Activated B cell treated with CpG ODN at 0.5 μM for 24 hours (primary cell): Measurements from ENCODE around the gene EFNA5. TPM values are rescaled to one million over a fixed set of nuclear protein-coding genes. Genes with fewer than 3 reads are reported as not detected.

Experiments used
- ATAC-seq: fragments of 200-7000 bp; cut with Tn5 transposase; one replicate; pipeline ENCODE4 v1.10.0; 2021; ENCODE audit warnings: low read depth, mild to moderate bottlenecking, moderate library complexity
- CTCF ChIA-PET: fragments of 350-600 bp; sonication (Branson Sonifier 250); formaldehyde crosslinking; loops from one replicate; lab custom pipeline; 2021; ENCODE audit warnings: antibody characterized with exemption; lab: Charles Lee
- POLR2A ChIA-PET: fragments of 350-600 bp; sonication (Branson Sonifier 250); formaldehyde crosslinking; loops from one replicate; lab custom pipeline; 2021; ENCODE audit warnings: antibody characterized with exemption; lab: Charles Lee
- DNase-seq: peaks from one replicate; pipeline ENCODE4 v3.0.0; 2022
- H3K27ac Mint-ChIP-seq: one replicate; pipeline ENCODE4 v1.8.0; 2020; ENCODE audit warnings: mixed read lengths
- H3K27me3 Mint-ChIP-seq: one replicate; pipeline ENCODE4 v1.8.0; 2021; ENCODE audit warnings: mixed read lengths
- H3K36me3 Mint-ChIP-seq: one replicate; pipeline ENCODE4 v1.8.0; 2021; ENCODE audit warnings: low read depth, mixed read lengths
- H3K4me1 Mint-ChIP-seq: one replicate; pipeline ENCODE4 v1.8.0; 2021; ENCODE audit warnings: mixed read lengths
- H3K4me3 Mint-ChIP-seq: one replicate; pipeline ENCODE4 v1.8.0; 2020; ENCODE audit warnings: mild to moderate bottlenecking, mixed read lengths
- H3K9me3 Mint-ChIP-seq: one replicate; pipeline ENCODE4 v1.8.0; 2020; ENCODE audit warnings: mixed read lengths
- intact Hi-C: fragments of 100-400 bp; cut with micrococcal nuclease; formaldehyde crosslinking; loops from one replicate; pipeline ENCODE4 v1.15.1; 2024
- total RNA-seq: library from RNA; stranded (reverse); gene quantifications from 2 replicates; pipeline ENCODE4 v1.2.3, GENCODE V29; 2022
- TF ChIP-seq, protein P1 (sequence below): fragments of 200-600 bp; IDR thresholded peaks from one replicate; pipeline ENCODE4 v1.8.0; 2022; ENCODE audit warnings: antibody characterized with exemption, mild to moderate bottlenecking

The EFNA5 gene
- total RNA-seq, 1 donor from 2014 or later = not detected

DNA sequence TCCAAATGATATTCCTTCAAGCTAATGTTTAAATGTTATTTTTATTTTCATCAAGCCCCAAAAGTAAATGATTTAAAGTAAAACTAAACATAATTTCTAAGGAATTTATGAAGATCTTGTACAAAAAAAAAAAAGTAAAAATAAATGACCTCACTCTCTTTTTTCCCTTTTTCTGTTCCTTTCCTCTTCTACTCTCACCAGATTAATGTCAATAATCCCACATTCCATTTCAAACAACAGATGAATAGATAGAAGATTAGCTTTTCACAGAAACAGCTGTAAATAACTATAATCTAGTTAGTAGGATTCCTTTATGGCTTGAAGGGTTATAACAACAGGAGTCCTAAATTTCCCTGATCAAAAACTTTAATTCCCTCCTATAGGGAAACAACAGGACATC lies 88.1 kb downstream of the EFNA5 start:
- no peaks in the 10 kb centered on the region for H3K4me1 Mint-ChIP-seq
- DNase-seq (no peak), ATAC-seq (no peak)
- H3K36me3 Mint-ChIP-seq = no peaks in the 10 kb centered on the region
- no peak overlapping the region for H3K4me3 Mint-ChIP-seq
- no peaks in the 10 kb centered on the region for H3K9me3 Mint-ChIP-seq
- peaks cover 2% of the 10 kb centered on the region for H3K27me3 Mint-ChIP-seq
- TF ChIP-seq, protein P1, sequence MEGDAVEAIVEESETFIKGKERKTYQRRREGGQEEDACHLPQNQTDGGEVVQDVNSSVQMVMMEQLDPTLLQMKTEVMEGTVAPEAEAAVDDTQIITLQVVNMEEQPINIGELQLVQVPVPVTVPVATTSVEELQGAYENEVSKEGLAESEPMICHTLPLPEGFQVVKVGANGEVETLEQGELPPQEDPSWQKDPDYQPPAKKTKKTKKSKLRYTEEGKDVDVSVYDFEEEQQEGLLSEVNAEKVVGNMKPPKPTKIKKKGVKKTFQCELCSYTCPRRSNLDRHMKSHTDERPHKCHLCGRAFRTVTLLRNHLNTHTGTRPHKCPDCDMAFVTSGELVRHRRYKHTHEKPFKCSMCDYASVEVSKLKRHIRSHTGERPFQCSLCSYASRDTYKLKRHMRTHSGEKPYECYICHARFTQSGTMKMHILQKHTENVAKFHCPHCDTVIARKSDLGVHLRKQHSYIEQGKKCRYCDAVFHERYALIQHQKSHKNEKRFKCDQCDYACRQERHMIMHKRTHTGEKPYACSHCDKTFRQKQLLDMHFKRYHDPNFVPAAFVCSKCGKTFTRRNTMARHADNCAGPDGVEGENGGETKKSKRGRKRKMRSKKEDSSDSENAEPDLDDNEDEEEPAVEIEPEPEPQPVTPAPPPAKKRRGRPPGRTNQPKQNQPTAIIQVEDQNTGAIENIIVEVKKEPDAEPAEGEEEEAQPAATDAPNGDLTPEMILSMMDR = no peak
- ChIA-PET CTCF (interaction anchor here (1.1 kb wide), 1 partner anchor 10 kb away, joined by 9 read pairs; no protein-coding TSS in a partner anchor), POLR2A (no interaction called here)
- intact Hi-C loops = no loop called here
- H3K27ac Mint-ChIP-seq = no peak overlapping the region

DNA sequence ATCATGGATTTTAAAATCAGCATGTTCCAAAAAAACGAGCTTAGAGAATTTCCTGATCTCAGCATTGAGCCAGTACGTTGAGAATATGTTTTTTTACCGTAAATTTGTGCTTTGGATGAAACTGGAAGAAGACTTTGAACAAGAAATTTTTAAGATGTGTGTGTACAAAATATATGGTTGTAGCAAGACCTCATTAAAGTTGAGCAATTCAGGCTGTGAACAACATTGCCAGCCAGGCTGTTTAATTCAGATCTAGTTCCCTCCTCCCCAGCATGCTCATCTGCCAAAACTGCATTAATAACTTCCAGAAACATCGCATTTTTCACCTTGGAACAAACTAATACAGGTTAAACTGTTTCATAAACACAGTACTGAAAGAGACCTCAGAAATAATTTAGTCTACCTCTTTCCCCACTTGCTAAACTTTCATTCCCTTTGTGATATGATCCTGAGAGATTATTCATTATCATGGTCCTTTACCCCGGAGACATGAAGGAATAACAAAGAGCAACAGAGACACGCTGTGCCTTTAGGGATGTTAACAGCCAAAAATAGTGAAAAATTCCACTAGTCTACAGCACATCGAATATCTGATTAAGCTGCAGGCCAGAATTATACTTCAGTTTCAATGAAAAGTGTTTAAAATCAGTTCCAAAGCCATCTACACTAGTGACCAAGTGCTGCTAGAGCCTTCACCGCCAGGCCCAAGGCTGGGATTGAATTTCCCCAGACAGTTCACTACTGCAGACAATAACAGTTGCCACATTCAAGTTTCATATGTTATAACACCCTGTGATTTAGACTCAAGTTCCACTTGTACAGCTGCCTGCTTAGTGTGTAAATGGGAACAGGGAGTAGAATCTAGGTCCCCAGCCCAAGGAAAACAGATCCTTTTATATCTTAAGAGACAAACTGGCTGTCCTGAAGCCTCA lies 89.6 kb downstream of the EFNA5 start:
- TF ChIP-seq, protein P1 = no peak
- Mint-ChIP-seq H3K27ac (no peak overlapping the region), H3K36me3 (no peaks in the 10 kb centered on the region), H3K27me3 (peaks cover 2% of the 10 kb centered on the region), H3K4me1 (no peaks in the 10 kb centered on the region), H3K4me3 (no peak overlapping the region), H3K9me3 (no peaks in the 10 kb centered on the region)
- intact Hi-C loops = no loop called here
- ATAC-seq (no peak), DNase-seq (no peak)
- ChIA-PET POLR2A (no interaction called here), CTCF (interaction anchor here (1.3 kb wide), 1 partner anchor 9 kb away, joined by 3 read pairs; no protein-coding TSS in a partner anchor)

DNA sequence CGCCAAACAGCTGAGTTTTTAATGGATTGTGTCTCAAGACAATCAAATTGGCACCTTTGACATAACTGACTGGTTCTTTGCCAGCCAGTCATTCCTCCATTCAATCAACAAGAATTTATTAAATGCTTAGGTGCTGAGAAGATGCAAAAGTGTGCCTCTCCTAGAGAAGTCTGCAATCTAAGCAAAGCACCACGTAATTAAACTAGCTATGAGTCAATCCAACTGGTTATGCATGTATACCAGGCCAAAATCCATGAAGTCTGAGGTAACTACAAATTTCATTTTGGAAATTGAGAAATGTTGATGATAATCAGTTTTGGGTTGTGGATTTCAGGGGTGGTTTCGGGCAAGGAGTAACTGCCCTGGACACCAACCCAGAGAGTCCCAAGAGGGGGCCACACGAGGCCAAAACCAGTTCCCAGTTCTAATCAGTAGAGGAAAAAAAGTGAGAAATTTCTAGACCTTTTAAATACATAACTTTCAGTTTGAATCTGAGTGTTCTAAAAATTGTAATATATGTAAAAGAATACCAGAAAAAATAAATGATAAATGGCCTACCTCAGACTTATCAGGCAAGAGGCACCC lies 92.6 kb downstream of the EFNA5 start:
- H3K36me3 Mint-ChIP-seq = no peaks in the 10 kb centered on the region
- ChIA-PET CTCF (no interaction called here), POLR2A (no interaction called here)
- ATAC-seq = no peak
- H3K9me3 Mint-ChIP-seq = no peaks in the 10 kb centered on the region
- no peak for DNase-seq
- TF ChIP-seq, protein P1 = no peak
- no peaks in the 10 kb centered on the region for H3K4me1 Mint-ChIP-seq
- H3K4me3 Mint-ChIP-seq = no peak overlapping the region
- intact Hi-C loops = loop anchor here (10.0 kb wide), 1 partner anchor 767 kb away; no protein-coding TSS in a partner anchor
- peaks cover 2% of the 10 kb centered on the region for H3K27me3 Mint-ChIP-seq
- H3K27ac Mint-ChIP-seq = no peak overlapping the region

DNA sequence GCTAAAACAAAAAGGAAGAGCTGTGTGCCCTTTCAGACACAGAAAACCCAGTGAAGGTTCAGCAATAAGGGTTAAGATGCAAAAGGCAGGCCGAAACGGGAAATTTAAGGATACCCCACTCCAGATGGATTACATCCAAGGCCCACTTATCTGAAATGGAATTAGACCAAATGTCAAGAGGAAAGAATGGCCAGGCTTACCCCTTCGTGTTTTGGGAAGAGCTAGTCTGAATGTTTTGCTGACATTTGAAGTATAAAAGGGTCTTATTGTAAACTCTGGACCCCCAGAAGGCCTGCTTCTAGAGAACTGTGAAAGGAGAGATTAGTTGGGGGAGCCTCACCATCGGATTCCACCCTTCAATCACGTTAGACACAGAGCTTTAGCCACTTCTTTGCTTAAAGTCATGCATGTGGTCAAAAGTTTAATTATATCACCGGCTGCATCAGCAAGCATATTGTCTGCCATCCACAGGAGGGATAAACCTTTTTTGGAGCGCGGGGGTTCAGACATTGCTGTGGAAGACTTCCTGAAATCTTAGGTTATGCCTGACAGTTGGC lies 93.3 kb downstream of the EFNA5 start:
- DNase-seq (no peak), ATAC-seq (no peak)
- POLR2A ChIA-PET = no interaction called here
- intact Hi-C loops = loop anchor here (10.0 kb wide), 1 partner anchor 767 kb away; no protein-coding TSS in a partner anchor
- H3K9me3 Mint-ChIP-seq = no peaks in the 10 kb centered on the region
- no peak overlapping the region for H3K27ac Mint-ChIP-seq
- CTCF ChIA-PET = no interaction called here
- no peaks in the 10 kb centered on the region for H3K36me3 Mint-ChIP-seq
- no peak overlapping the region for H3K4me3 Mint-ChIP-seq
- H3K27me3 Mint-ChIP-seq = peaks cover 2% of the 10 kb centered on the region
- H3K4me1 Mint-ChIP-seq = no peaks in the 10 kb centered on the region
- TF ChIP-seq, protein P1 = no peak
